ENCODE measurements around the gene GMDS. TPM values are rescaled to one million over a fixed set of nuclear protein-coding genes. Genes with fewer than 3 reads are reported as not detected.

GMDS gene
- total and polyA plus RNA-seq, 7 donors: 2.8 to 6.6 (median 4.7) TPM

DNA sequence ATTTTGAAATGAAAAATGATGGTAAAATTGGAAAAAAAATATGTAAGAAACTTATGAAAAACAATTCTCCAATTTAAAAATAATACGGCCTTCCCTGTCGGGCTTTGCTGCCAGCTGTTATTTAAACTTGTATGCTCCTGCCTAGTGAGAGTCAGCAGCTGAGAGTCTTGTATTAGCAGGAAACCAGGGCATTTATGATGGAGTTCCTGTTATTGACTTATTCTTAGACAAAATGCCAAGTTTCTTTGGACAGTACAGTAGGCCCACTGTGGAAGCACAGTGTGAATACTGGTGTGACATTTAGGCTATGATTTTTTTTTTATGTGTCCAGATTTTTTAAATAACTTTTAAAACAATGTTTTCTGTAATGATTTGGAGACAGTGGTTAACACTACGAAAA is 42.1 kb downstream of the GMDS start:
- WGBS, 3 donors: 55 to 66% (median 62%) methylated on average over 3 of the region's 3 CpGs

DNA sequence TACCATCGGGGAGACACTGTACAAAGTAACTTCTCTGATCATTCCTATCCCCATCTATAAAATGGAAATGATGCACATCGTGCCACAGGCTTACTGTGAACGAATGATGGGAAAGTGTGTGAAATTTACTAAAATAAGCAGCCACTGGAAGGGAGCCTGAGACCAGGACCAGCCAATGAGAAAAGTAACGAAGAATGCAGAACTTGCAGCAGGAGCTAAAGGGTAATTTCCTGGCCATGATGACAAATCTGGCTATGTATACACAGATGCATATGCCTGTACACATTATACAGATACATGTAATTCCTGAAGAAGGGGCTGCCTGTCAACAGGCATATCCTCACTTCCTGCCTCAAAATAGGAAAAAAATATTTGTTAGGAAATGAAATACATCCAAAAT is 47.4 kb downstream of the GMDS start:
- no peak overlapping the region for H3K27ac ChIP-seq
- H3K4me3 ChIP-seq: no peak overlapping the region
- no peaks in the 10 kb centered on the region for H3K4me1 ChIP-seq
- ATAC-seq: no peak
- DNase-seq: no peak
- intact Hi-C loops (cut with DNase I): loop anchor here (2.0 to 10.0 kb wide), 3 partner anchors 437 to 596 kb away; no protein-coding TSS in a partner anchor
- 81 to 85% (median 82%) methylated on average over 4 of the region's 4 CpGs for WGBS, 3 donors
- TF ChIP-seq, protein P1, sequence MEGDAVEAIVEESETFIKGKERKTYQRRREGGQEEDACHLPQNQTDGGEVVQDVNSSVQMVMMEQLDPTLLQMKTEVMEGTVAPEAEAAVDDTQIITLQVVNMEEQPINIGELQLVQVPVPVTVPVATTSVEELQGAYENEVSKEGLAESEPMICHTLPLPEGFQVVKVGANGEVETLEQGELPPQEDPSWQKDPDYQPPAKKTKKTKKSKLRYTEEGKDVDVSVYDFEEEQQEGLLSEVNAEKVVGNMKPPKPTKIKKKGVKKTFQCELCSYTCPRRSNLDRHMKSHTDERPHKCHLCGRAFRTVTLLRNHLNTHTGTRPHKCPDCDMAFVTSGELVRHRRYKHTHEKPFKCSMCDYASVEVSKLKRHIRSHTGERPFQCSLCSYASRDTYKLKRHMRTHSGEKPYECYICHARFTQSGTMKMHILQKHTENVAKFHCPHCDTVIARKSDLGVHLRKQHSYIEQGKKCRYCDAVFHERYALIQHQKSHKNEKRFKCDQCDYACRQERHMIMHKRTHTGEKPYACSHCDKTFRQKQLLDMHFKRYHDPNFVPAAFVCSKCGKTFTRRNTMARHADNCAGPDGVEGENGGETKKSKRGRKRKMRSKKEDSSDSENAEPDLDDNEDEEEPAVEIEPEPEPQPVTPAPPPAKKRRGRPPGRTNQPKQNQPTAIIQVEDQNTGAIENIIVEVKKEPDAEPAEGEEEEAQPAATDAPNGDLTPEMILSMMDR (IDR thresholded peaks at IDR 0.05): no peak
- no peaks in the 10 kb centered on the region for H3K9me3 ChIP-seq
- H3K27me3 ChIP-seq (ENCODE audit: insufficient read depth in 3 of 3, low read length in 2 of 3): peaks cover 0 to 3% (median 0%) of the 10 kb centered on the region in 3 donors
- H3K36me3 ChIP-seq (ENCODE audit: insufficient read depth in 1 of 2, low read depth in 1 of 2): no peaks in the 10 kb centered on the region

More for the DNA sequence above, 42.1 kb downstream of the GMDS start:
- TF ChIP-seq, protein P1 (IDR thresholded peaks at IDR 0.05): no peak
- no peaks in the 10 kb centered on the region for H3K36me3 ChIP-seq (ENCODE audit: insufficient read depth in 1 of 2, low read depth in 1 of 2)
- DNase-seq (no peak), ATAC-seq (no peak)
- no peak overlapping the region for H3K4me3 ChIP-seq
- intact Hi-C loops (cut with DNase I): loop anchor here in 1 of 2 donors (10.0 kb wide), 2 partner anchors 152 to 252 kb away; no protein-coding TSS in a partner anchor
- no peaks in the 10 kb centered on the region for H3K4me1 ChIP-seq
- peaks cover 0 to 3% (median 0%) of the 10 kb centered on the region in 3 donors for H3K27me3 ChIP-seq (ENCODE audit: insufficient read depth in 3 of 3, low read length in 2 of 3)
- no peaks in the 10 kb centered on the region for H3K9me3 ChIP-seq
- H3K27ac ChIP-seq: no peak overlapping the region

DNA sequence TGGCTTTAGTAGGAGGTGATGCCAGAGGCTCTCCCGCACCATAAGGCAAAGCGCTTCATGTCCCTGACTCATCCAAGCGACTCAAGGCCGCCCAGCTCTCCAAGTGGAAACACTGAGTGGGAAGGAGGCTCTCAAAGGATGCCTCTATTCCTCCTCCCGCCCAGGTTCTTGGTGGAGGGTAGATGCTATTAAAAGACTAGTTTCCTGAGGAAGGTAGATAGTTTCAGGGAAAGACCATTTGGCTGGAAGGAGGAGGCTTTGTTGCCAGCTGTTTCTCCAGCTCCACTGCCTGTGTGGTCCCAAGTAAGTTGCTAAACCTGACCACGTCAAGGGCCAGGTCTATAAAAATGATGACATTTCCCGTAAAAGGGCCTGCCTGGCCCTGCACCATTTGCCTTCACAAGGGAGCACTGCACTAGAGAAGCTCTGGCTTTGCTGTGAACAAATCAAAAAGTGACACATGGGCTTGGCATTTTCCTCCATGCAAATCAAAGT is 48.2 kb downstream of the GMDS start:
- H3K4me3 ChIP-seq: no peak overlapping the region
- peak in 1 of 4 donors; percentile 31 for ATAC-seq
- DNase-seq: peak in 1 of 2 donors; percentile 30
- TF ChIP-seq, protein P1 (IDR thresholded peaks at IDR 0.05): no peak
- intact Hi-C loops (cut with DNase I): loop anchor here (2.0 to 10.0 kb wide), 3 partner anchors 438 to 595 kb away; no protein-coding TSS in a partner anchor
- H3K4me1 ChIP-seq: no peaks in the 10 kb centered on the region
- peaks cover 0 to 3% (median 0%) of the 10 kb centered on the region in 3 donors for H3K27me3 ChIP-seq (ENCODE audit: insufficient read depth in 3 of 3, low read length in 2 of 3)
- H3K36me3 ChIP-seq (ENCODE audit: insufficient read depth in 1 of 2, low read depth in 1 of 2): no peaks in the 10 kb centered on the region
- 58 to 70% (median 68%) methylated on average over 7 of the region's 7 CpGs for WGBS, 3 donors
- H3K9me3 ChIP-seq: no peaks in the 10 kb centered on the region
- no peak overlapping the region for H3K27ac ChIP-seq

DNA sequence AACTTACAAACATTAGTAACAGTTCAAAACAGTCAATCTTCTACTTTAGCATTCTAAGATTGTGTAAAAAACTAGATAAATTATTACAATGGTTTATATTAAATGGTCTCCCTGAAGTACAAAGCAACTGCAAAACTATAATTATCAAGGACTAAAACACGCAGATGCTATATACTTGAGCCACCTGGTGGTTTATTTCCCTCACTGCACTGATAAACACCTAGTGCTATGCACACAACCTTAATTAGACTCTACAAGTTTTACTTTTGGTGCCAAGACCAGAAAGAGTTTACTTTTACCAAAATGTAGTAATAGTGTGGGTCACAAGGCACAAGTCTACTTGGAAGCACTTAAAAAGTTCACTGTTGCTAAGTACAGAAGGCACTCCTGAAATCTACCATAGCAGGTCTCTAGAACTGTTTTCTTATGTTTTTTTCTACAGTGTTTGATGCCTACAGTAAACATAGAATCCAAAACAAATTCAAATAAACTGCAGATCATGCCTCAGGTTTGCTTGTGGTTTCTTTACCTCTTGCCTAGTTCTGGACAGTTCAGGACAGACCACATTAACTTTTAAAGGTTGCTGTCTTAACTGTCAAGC is 49.2 kb downstream of the GMDS start:
- TF ChIP-seq, protein P1 (IDR thresholded peaks at IDR 0.05): peak; percentile 85
- Histone ChIP-seq H3K36me3 (ENCODE audit: insufficient read depth in 1 of 2, low read depth in 1 of 2) (no peaks in the 10 kb centered on the region), H3K4me1 (no peaks in the 10 kb centered on the region), H3K9me3 (no peaks in the 10 kb centered on the region), H3K4me3 (no peak overlapping the region), H3K27ac (no peak overlapping the region), H3K27me3 (ENCODE audit: insufficient read depth in 3 of 3, low read length in 2 of 3) (peaks cover 0 to 3% (median 0%) of the 10 kb centered on the region in 3 donors)
- DNase-seq: no peak
- ATAC-seq: peak; percentile 56 to 88 (median 64)
- intact Hi-C loops (cut with DNase I): loop anchor here (1.0 to 10.0 kb wide), 4 partner anchors 439 to 600 kb away; no protein-coding TSS in a partner anchor
- WGBS, 3 donors: 3 to 9% (median 4%) methylated on average over 1 of the region's 1 CpG

Measured in psoas muscle (tissue), 8 donors.